IPS DF 4.7 (cell line): Measurements from ENCODE around the gene ELAC1.

Experiments
- DNase-seq: peaks from one replicate; pipeline ENCODE4 v3.0.0-alpha.2; 2013; ENCODE audit warnings: low spot score; ENCODE audit errors: extremely low read depth

ELAC1 gene

GRCh38 chr18:51017140-51017879 is 49.5 kb downstream of the ELAC1 start:
- DNase-seq, result no peak

- DNase-seq, result no peak
Measured at GRCh38 chr18:51020536-51020935, 52.7 kb downstream of the ELAC1 start.

GRCh38 chr18:51021226-51021965 is 53.6 kb downstream of the ELAC1 start:
- DNase-seq, result no peak

- no peak for DNase-seq
Measured at GRCh38 chr18:51025512-51025911, 57.7 kb downstream of the ELAC1 start.

GRCh38 chr18:51028201-51028805 is 60.5 kb downstream of the ELAC1 start:
- DNase-seq, result no peak

- no peak for DNase-seq
Measured at GRCh38 chr18:51029378-51029693, 61.5 kb downstream of the ELAC1 start.

- no peak for DNase-seq
Measured at GRCh38 chr18:51029694-51030536, 62.1 kb downstream of the ELAC1 start, which contains the start of gene SMAD4. SMAD4 (plus strand) TSS chr18:51030213; CDS start chr18:51047047, 16,834 bp downstream.

- DNase-seq, result no peak
Measured at GRCh38 chr18:51030537-51031258, 62.9 kb downstream of the ELAC1 start.

- no peak for DNase-seq
Measured at GRCh38 chr18:51032193-51032592, 64.4 kb downstream of the ELAC1 start.

GRCh38 chr18:51037230-51037629 is 69.4 kb downstream of the ELAC1 start:
- no peak for DNase-seq
